ENCODE results near the gene HGS.

DNA sequence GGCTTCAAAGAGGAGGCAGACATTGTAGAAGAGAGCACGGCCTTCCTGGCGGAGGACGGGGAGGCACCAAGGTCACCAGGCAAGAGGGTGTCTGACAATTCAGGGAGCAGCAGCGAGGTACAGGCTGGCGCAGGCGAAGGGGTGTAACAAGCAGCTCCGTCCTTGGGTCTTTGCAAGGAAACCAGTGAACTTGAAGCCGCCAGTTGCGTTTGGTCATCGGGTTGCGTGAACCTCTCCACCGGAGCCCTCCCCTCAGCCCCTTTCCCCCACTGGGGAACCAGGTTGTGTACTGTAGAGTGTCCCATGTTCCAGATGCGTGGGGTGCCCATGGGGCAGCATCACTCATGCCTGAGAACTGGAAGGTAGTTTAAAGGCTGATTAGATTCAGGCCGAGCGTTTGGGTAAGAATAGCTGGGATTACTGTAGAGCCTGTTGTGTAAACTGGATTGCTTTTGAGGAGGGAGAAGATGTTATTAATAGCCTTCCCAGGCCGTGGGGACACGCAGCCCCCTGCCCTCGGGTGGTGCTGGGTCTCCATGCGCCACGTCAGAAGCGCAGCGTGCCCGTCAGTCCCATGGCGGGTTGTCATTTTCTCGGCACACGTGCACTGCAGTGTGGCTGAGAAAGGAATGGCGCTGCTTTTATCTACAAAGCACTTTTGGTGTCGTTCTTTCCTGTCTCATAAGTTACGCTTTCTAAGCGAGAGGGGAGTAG, 21.9 kb downstream of the HGS start:
- TF ChIP-seq CTCF (IDR thresholded peaks at IDR 0.05), result no peak
- no peak for TF ChIP-seq POLR2AphosphoS5 (IDR thresholded peaks at IDR 0.05)
- TF ChIP-seq POLR2A (IDR thresholded peaks at IDR 0.05), result no peak
- TF ChIP-seq EP300 (IDR thresholded peaks at IDR 0.05; ENCODE audit: low read depth), result no peak

Measured in transverse colon (tissue), 4 donors.